Subcutaneous adipose tissue (tissue), 4 donors: ENCODE results near the gene PLXNA4. TPM values are rescaled to one million over a fixed set of nuclear protein-coding genes. Genes with fewer than 3 reads are reported as not detected.

ENCODE experiments used
- CTCF ChIP-seq: fragments of 450-650 bp; IDR thresholded peaks from one replicate; pipeline ENCODE4 v1.5.1; 2016; ENCODE audit warnings: low read depth, mild to moderate bottlenecking, control low read depth, antibody characterized with exemption, moderate library complexity
- total RNA-seq, 4 donors: library from RNA; depleted of rRNA; stranded (reverse); fragments of >200 nt; gene quantifications; one replicate each; pipeline ENCODE4 v1.1.0, GENCODE V29; 2016

PLXNA4 gene
- total RNA-seq, 4 donors from 2014 or later, result 30.2 to 112 (median 54.6) TPM

- no peak for TF ChIP-seq CTCF
These were observed 477.1 kb downstream of the PLXNA4 start for GRCh38 chr7:132099163-132099562.

- no peak for TF ChIP-seq CTCF
These were observed 477.9 kb downstream of the PLXNA4 start for GRCh38 chr7:132098327-132098726.

GRCh38 chr7:132097550-132098134 is 478.6 kb downstream of the PLXNA4 start:
- no peak for TF ChIP-seq CTCF

DNA sequence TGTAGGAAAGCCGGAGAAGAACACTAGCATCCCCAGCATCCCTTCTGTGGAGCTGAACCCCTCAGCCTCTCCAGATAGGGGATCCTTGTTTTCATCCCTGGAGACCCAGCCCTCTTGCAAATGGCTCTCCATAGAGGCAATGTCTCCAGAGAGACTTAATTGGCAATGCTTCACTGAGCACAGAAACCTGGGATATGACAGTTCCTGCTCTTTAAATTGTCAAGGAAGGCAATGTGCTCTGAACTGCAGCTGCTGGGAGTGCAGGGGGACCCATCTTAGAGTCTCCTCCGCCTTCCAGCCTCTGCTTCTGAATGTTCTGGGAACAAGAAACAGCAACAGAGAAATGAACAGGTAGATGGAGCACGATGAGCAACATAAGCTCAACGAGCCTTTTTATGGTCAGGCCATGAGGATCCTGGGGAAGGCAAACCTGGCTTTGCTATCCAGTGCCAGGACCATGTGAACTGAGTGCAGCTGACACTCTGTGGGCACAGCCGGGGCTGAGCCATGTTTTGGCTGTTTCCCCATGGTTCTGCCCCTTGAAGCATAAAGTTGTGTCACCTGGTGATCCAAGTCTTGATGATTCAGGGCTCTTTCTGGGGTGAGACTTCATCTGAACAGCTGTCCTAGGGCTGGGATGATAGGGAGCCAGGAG is 481.0 kb downstream of the PLXNA4 start:
- TF ChIP-seq CTCF, result no peak

GRCh38 chr7:132092106-132092505 is 484.2 kb downstream of the PLXNA4 start:
- TF ChIP-seq CTCF, result no peak

GRCh38 chr7:132091706-132092105 is 484.6 kb downstream of the PLXNA4 start:
- TF ChIP-seq CTCF, result no peak

GRCh38 chr7:132090444-132090843 is 485.8 kb downstream of the PLXNA4 start:
- TF ChIP-seq CTCF, result no peak
